Tibial nerve (tissue), 4 donors: Measurements from ENCODE around the gene XPNPEP1. TPM values are rescaled to one million over a fixed set of nuclear protein-coding genes. Genes with fewer than 3 reads are reported as not detected.
A peak's percentile ranks its signal among the peaks of the same experiment; 100 is the strongest.

ENCODE experiments used
- DNase-seq, 2 donors: peaks; one replicate each; pipeline ENCODE4 v3.0.0-alpha.2; 2019; ENCODE audit warnings: low spot score in 2 of 2
- H3K27ac ChIP-seq, 4 donors: fragments of 200-600 bp; sonication (generic) in 3 of 4; one replicate each; pipeline ENCODE4 v1.5.1; 2017 to 2019; ENCODE audit warnings: mild to moderate bottlenecking in 1 of 4
- H3K27me3 ChIP-seq, 2 donors: fragments of 200-600 bp; sonication (generic) in 1 of 2; one replicate each; pipeline versions ENCODE4 v1.5.1 to v1.6.0; 2017 to 2019
- H3K36me3 ChIP-seq, 3 donors: fragments of 200-600 bp; sonication (generic); one replicate each; pipeline ENCODE4 v1.5.1; 2018 to 2019
- H3K4me1 ChIP-seq, 4 donors: fragments of 200-600 bp; sonication (generic) in 3 of 4; one replicate each; pipeline ENCODE4 v1.5.1; 2017 to 2019
- H3K4me3 ChIP-seq, 4 donors: fragments of 200-600 bp; sonication (generic) in 3 of 4; one replicate each; pipeline ENCODE4 v1.5.1; 2017 to 2019; ENCODE audit warnings: mild to moderate bottlenecking in 1 of 4, moderate library complexity in 1 of 4
- H3K9me3 ChIP-seq, 4 donors: fragments of 200-600 bp; sonication (generic) in 3 of 4; one replicate each; pipeline ENCODE4 v1.5.1; 2017 to 2019
- CTCF ChIP-seq, 5 experiments: fragments of 200-600 bp in 3 of 5; fragments of 450-650 bp in 2 of 5; sonication (generic) in 3 of 5; IDR thresholded peaks; one replicate each; pipeline ENCODE4 v1.5.1; 2016 to 2019; ENCODE audit warnings: antibody characterized with exemption in 5 of 5, mild to moderate bottlenecking in 3 of 5, moderate library complexity in 2 of 5
- EP300 ChIP-seq, 2 donors: sonication (generic); formaldehyde crosslinking; IDR thresholded peaks; one replicate each; pipeline ENCODE4 v1.6.1; 2017; ENCODE audit warnings: antibody characterized with exemption in 2 of 2, mild to moderate bottlenecking in 1 of 2
- POLR2A ChIP-seq, 2 donors: fragments of 450-650 bp; IDR thresholded peaks; one replicate each; pipeline ENCODE4 v1.6.1; 2017; ENCODE audit warnings: antibody characterized with exemption in 2 of 2, mild to moderate bottlenecking in 2 of 2, moderate library complexity in 2 of 2
- WGBS, 2 donors: methylation state at CpG; one replicate each; pipeline ENCODE4 v1.1.5; 2018; 5-methylcytosine and 5-hydroxymethylcytosine counted together
- total RNA-seq, 4 donors: library from RNA; depleted of rRNA; stranded (reverse); fragments of >200 nt; gene quantifications; one replicate each; pipeline ENCODE4 v1.1.0, GENCODE V29; 2016

The XPNPEP1 gene
- total RNA-seq, 4 donors from 2014 or later = 41.0 to 99.3 (median 62.4) TPM

- WGBS, 2 donors = 42 to 44% methylated on average over 1 of the region's 1 CpG
- Histone ChIP-seq H3K4me3 (no peak overlapping the region), H3K27me3 (no peaks in the 10 kb centered on the region), H3K27ac (peak overlapping the region in 1 of 4 donors; percentile 16), H3K36me3 (no peaks in the 10 kb centered on the region), H3K9me3 (no peaks in the 10 kb centered on the region), H3K4me1 (peaks cover 0 to 17% (median 0%) of the 10 kb centered on the region in 4 donors)
- DNase-seq = no peak
- TF ChIP-seq CTCF (IDR thresholded peaks at IDR 0.05) = no peak
- TF ChIP-seq EP300 (IDR thresholded peaks at IDR 0.05) = no peak
- TF ChIP-seq POLR2A (IDR thresholded peaks at IDR 0.05) = no peak
These were observed 88.1 kb downstream of the XPNPEP1 start for GRCh38 chr10:109835257-109835656.

- H3K4me3 ChIP-seq = no peak overlapping the region
- 93 to 97% methylated on average over 9 of the region's 9 CpGs for WGBS, 2 donors
- no peaks in the 10 kb centered on the region for H3K27me3 ChIP-seq
- no peaks in the 10 kb centered on the region for H3K9me3 ChIP-seq
- TF ChIP-seq CTCF (IDR thresholded peaks at IDR 0.05) (no peak), EP300 (IDR thresholded peaks at IDR 0.05) (no peak), POLR2A (IDR thresholded peaks at IDR 0.05) (no peak)
- H3K4me1 ChIP-seq = peaks cover 0 to 17% (median 0%) of the 10 kb centered on the region in 4 donors
- H3K36me3 ChIP-seq = no peaks in the 10 kb centered on the region
- no peak overlapping the region for H3K27ac ChIP-seq
- no peak for DNase-seq
These were observed 91.5 kb downstream of the XPNPEP1 start for GRCh38 chr10:109831846-109832245.

- H3K27ac ChIP-seq = no peak overlapping the region
- H3K4me1 ChIP-seq = no peaks in the 10 kb centered on the region
- H3K36me3 ChIP-seq = no peaks in the 10 kb centered on the region
- H3K4me3 ChIP-seq = no peak overlapping the region
- DNase-seq = no peak
- WGBS, 2 donors = 37 to 61% methylated on average over 1 of the region's 1 CpG
- no peaks in the 10 kb centered on the region for H3K27me3 ChIP-seq
- no peaks in the 10 kb centered on the region for H3K9me3 ChIP-seq
- TF ChIP-seq CTCF (IDR thresholded peaks at IDR 0.05) (no peak), POLR2A (IDR thresholded peaks at IDR 0.05) (no peak), EP300 (IDR thresholded peaks at IDR 0.05) (no peak)
These were observed 99.1 kb downstream of the XPNPEP1 start for GRCh38 chr10:109824206-109824605.

GRCh38 chr10:109823196-109823595 is 100.1 kb downstream of the XPNPEP1 start:
- H3K4me1 ChIP-seq = no peaks in the 10 kb centered on the region
- no peak overlapping the region for H3K27ac ChIP-seq
- no peaks in the 10 kb centered on the region for H3K9me3 ChIP-seq
- H3K4me3 ChIP-seq = no peak overlapping the region
- DNase-seq = no peak
- H3K27me3 ChIP-seq = no peaks in the 10 kb centered on the region
- no peaks in the 10 kb centered on the region for H3K36me3 ChIP-seq
- TF ChIP-seq POLR2A (IDR thresholded peaks at IDR 0.05) (no peak), EP300 (IDR thresholded peaks at IDR 0.05) (no peak), CTCF (IDR thresholded peaks at IDR 0.05) (no peak)
- WGBS, 2 donors = 91 to 93% methylated on average over 3 of the region's 3 CpGs

GRCh38 chr10:109821672-109822071 is 101.6 kb downstream of the XPNPEP1 start:
- no peak for DNase-seq
- no peak overlapping the region for H3K4me3 ChIP-seq
- no peaks in the 10 kb centered on the region for H3K36me3 ChIP-seq
- H3K9me3 ChIP-seq = no peaks in the 10 kb centered on the region
- no peak overlapping the region for H3K27ac ChIP-seq
- no peaks in the 10 kb centered on the region for H3K4me1 ChIP-seq
- no peaks in the 10 kb centered on the region for H3K27me3 ChIP-seq
- TF ChIP-seq EP300 (IDR thresholded peaks at IDR 0.05) = no peak
- no peak for TF ChIP-seq CTCF (IDR thresholded peaks at IDR 0.05)
- TF ChIP-seq POLR2A (IDR thresholded peaks at IDR 0.05) = no peak
- 73 to 75% methylated on average over 5 of the region's 5 CpGs for WGBS, 2 donors
